ENCODE measurements around the gene TCF3. TPM values are rescaled to one million over a fixed set of nuclear protein-coding genes. Genes with fewer than 3 reads are reported as not detected.

The TCF3 gene
- total and polyA plus RNA-seq, 2 donors (not counting 3 experiments of a cell fraction or from before 2014, with no cell fraction given) = 147 to 193 TPM

- dilution Hi-C loops (cut with MboI; ENCODE audit: extremely low pct_ligation_motif_present, low sequenced_read_pairs) (no loop called here), intact Hi-C loops (cut with micrococcal nuclease) (no loop called here)
- no peak overlapping the region for H3K9ac ChIP-seq (replicated peaks; ENCODE audit: extremely low read depth, insufficient read depth, low read length)
- ChIA-PET CTCF (no interaction called here), POLR2A (no interaction called here)
- H3K4me3 ChIP-seq (replicated peaks in 1 of 3; ENCODE audit: insufficient read depth in 1 of 3, low read depth in 1 of 3, low read length in 3 of 3) = no peak overlapping the region
- peaks cover under 1% of the 10 kb centered on the region for H3K4me1 ChIP-seq (ENCODE audit: control insufficient read depth, extremely low read depth, insufficient read depth, low read length)
- no peak overlapping the region for H3K27ac ChIP-seq (ENCODE audit: insufficient read depth, low read depth, low read length)
- FAIRE-seq (no peak), DNase-seq (ENCODE audit: low read depth, low spot score) (no peak)
- no peaks in the 10 kb centered on the region for H3K27me3 ChIP-seq (ENCODE audit: control insufficient read depth in 2 of 2, insufficient read depth in 2 of 2, low read length in 2 of 2)
- no peak overlapping the region for H3K4me2 ChIP-seq (ENCODE audit: insufficient read depth, low read length)
- H4K20me1 ChIP-seq (replicated peaks; ENCODE audit: control insufficient read depth, extremely low read depth, insufficient read depth, low read length) = no peaks in the 10 kb centered on the region
- H3K36me3 ChIP-seq (ENCODE audit: control insufficient read depth in 2 of 2, extremely low read depth in 1 of 2, insufficient read depth in 2 of 2, low read length in 2 of 2) = peaks cover 5 to 47% of the 10 kb centered on the region in 2 experiments
- TF ChIP-seq MAX (IDR thresholded peaks at IDR 0.05; ENCODE audit: insufficient read depth, insufficient read length) (no peak), JUN (IDR thresholded peaks at IDR 0.05; ENCODE audit: borderline replicate concordance, insufficient read depth, insufficient read length, low read depth) (no peak), MYC (IDR thresholded peaks at IDR 0.05; ENCODE audit: low read depth, low read length) (no peak), POLR2AphosphoS5 (IDR thresholded peaks at IDR 0.05; ENCODE audit: insufficient read depth, low read depth, low read length) (no peak), FOS (IDR thresholded peaks at IDR 0.05; ENCODE audit: borderline replicate concordance, insufficient read depth, low read length) (no peak), EZH2 (IDR thresholded peaks at IDR 0.05; ENCODE audit: borderline replicate concordance, low read depth, low read length, severe bottlenecking) (no peak), POLR2A (IDR thresholded peaks at IDR 0.05; ENCODE audit: low read depth, low read length) (no peak), GATA2 (IDR thresholded peaks at IDR 0.05; ENCODE audit: insufficient read depth, insufficient read length, low read depth, low read length) (no peak), CTCF (IDR thresholded peaks at IDR 0.05; ENCODE audit: extremely low read depth in 1 of 2, insufficient read depth in 1 of 2, low read depth in 1 of 2, low read length in 2 of 2) (no peak)
- H3K9me3 ChIP-seq (replicated peaks; ENCODE audit: control insufficient read depth, insufficient read depth, low read length) = no peaks in the 10 kb centered on the region
- peaks cover 36% of the 10 kb centered on the region for H3K79me2 ChIP-seq (ENCODE audit: control insufficient read depth, insufficient read depth, low read length)
- no peaks in the 10 kb centered on the region for H3K9me1 ChIP-seq (replicated peaks; ENCODE audit: control insufficient read depth, extremely low read depth, insufficient read depth, low read length)
- no TSS peak for BruUV-seq (replicated peaks)
- no peak overlapping the region for H2AFZ ChIP-seq (ENCODE audit: low read depth, low read length)
These were observed 7.1 kb downstream of the TCF3 start for GRCh38 chr19:1645299-1645698.
